ENCODE results near the gene NUB1.

The NUB1 gene

GRCh38 chr7:151378011-151378410, 36.4 kb downstream of the NUB1 start:
- DNase-seq (ENCODE audit: low read depth), result no peak

DNA sequence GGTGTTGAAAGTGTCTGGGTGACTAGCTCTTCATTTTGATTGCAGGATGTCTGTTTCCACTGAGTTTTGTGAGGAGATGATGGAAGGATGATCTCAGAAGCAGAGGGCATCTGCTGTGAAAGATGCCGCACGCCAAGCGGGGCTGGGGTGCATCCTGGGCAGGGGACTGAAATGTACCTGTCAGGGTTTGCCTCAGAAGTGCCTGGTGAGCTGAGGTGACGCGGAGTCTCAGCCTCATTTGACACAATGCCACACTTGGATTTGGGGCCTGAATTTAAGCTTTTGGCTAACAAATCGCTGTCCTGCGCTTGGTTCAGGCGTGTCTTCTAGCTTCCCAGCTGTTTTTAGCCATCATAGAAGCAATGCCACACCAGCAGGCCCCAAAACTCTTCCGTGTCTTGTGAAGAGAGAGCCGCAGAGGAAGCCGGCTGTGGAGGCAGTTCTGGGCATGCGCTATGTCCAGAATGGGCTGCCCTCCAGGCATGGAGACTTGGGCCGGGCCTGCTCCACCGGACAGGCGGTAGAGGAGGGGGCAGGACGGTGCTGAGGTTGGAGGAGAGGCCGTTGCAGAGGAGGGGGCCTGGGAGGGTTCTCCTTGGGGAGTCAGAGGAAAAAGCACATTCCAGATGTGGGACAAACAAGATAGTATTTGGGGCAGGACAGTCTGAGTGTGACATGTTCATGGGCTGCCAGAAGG, 37.0 kb downstream of the NUB1 start:
- no peak for DNase-seq (ENCODE audit: low read depth)

GRCh38 chr7:151379193-151379520, 37.5 kb downstream of the NUB1 start:
- no peak for DNase-seq (ENCODE audit: low read depth)

DNA sequence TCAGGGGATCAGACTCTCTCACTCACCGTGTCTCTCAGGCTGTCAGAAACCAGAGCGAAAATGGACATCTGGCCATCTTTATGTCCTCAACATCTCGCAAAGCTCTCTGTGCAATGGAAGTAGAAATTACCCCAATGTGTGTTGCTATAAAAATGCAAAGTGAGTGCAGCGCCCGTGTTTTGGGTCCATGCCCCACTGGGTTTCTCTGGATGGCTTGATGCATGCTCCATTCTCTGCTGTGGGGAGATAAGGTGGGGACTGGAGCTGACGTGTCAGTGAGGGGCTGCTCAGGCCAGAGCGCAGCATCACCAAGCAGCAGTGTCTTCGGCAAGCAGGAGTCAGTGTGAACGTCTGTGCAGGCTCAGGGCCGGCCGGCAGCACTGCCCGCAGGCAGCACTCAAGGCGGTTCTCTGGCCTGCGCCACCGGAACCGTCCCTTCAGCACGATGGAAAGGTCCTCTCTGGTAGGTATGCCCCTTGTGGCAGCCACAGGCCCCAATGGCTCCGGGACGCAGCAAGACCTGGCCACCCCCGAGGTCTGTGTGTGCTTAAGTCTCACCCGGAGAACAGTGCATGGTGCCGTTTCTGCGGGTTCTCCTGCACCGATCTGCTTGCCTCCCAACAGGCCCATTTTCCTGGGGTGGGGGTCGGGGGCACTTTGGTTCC, 38.1 kb downstream of the NUB1 start:
- no peak for DNase-seq (ENCODE audit: low read depth)

- no peak for DNase-seq (ENCODE audit: low read depth)
Observed at GRCh38 chr7:151380199-151381097, 38.8 kb downstream of the NUB1 start.

DNA sequence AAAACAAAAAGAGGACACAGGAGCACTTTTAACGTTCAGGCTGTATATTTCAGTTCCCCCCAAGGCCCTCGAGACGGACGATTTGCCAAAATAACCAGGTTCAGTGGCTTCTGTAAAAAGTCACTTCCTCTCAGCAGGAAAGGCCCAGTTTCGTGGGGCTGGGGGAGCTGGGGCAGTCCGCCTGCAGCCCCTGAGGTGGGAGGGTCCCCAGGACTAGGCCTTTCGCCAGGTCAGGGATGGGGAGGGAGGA, 39.4 kb downstream of the NUB1 start:
- DNase-seq (ENCODE audit: low read depth), result no peak

GRCh38 chr7:151381348-151382078, 39.9 kb downstream of the NUB1 start:
- DNase-seq (ENCODE audit: low read depth), result no peak

GRCh38 chr7:151382079-151382885, 40.7 kb downstream of the NUB1 start:
- DNase-seq (ENCODE audit: low read depth), result no peak

DNA sequence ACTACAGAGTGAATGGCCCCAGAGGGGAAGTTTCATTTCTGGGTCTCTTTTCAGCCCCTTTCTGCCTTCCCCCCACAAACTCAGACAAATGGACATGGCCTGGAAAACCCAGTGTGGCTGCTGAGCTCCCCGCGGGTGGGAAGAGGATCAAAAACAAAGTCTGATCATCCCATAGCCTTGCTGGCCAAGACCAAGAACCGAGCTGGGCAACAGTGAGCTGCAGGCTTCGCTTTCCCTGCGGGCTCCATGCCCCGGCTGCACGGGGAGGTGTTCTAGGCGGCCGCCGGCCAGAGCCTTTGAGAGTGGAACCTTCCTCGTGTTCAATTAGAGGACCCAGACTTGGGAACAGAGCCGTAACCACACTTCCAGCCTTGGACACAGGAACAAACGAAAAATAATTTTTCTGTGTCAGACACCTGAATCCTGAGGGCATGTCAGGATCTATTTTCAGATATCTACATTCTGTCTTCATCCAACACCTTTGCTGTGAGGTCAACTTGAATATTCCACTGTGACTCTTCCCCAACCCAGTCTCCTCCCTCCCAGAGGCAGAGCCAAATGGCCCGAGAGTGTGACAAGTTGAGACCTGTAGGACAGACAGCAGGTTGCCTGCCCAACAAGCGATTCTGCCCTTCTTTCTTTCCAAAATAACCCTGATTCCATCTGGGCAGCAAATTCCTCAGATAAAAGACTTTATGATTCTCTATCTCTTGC, 42.2 kb downstream of the NUB1 start:
- DNase-seq (ENCODE audit: low read depth), result no peak

- DNase-seq (ENCODE audit: low read depth), result no peak
Observed at GRCh38 chr7:151384352-151384697, 42.7 kb downstream of the NUB1 start.

GRCh38 chr7:151384776-151385625, 43.4 kb downstream of the NUB1 start:
- DNase-seq (ENCODE audit: low read depth), result no peak

- DNase-seq (ENCODE audit: low read depth), result no peak
Observed at GRCh38 chr7:151385626-151386300, 44.2 kb downstream of the NUB1 start.

GRCh38 chr7:151386301-151387160, 44.9 kb downstream of the NUB1 start:
- DNase-seq (ENCODE audit: low read depth), result no peak

DNA sequence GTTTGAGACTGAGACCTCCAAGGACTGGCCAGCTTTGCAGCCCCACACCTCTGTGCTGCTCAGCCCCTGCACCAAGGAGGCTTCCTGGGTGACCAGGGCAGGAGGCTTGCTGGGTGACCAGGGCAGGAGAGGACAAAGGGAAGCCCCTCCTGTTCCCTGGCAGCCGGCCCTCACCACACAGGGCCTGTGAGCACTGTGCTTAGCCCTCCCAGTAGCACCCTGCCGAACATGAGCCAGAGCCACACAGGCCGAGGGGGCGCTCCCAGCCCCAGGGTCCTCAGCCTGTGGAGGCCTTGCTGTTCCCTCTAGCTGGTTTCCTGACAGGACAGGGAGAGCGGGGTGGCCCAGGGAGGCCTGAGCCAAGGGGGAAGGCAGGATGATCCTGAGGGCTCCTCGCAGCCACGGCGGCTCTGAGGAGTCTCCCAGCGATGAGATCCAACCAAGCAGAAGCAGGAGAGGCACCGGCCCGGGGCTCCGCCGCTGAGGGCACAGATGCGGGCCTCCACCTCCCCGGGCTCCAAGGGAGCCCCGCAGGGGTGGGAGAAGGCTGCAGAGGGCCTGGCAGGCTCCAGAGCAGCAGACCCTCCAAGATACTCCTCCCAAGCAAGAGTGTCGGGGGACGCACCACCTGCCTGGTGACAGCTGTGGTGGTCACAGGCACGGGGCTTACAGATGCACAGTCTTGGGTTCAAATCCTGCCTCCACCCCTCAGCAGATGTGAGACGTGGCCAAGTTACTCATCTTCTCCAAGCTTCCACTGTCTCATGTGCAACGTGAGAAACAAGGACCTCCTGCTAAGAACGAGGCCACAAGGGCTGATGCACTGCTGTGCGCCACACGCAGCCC, 45.8 kb downstream of the NUB1 start:
- DNase-seq (ENCODE audit: low read depth), result no peak

DNA sequence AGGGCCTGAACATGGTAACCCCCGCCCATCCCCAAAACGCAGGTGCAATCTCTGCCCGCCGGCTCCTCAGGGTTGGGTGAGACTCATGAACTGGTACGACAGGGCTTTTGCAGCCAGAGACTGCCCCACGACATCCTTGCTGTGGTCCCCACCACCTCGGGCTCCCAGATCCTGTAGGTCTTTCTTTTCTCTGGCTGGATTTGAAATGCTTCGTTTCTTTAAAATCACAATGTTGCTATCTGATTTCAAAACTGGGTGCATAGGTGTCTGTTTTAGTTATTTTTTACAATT, 46.3 kb downstream of the NUB1 start:
- no peak for DNase-seq (ENCODE audit: low read depth)

- no peak for DNase-seq (ENCODE audit: low read depth)
Observed at GRCh38 chr7:151388430-151388829, 46.8 kb downstream of the NUB1 start.

DNA sequence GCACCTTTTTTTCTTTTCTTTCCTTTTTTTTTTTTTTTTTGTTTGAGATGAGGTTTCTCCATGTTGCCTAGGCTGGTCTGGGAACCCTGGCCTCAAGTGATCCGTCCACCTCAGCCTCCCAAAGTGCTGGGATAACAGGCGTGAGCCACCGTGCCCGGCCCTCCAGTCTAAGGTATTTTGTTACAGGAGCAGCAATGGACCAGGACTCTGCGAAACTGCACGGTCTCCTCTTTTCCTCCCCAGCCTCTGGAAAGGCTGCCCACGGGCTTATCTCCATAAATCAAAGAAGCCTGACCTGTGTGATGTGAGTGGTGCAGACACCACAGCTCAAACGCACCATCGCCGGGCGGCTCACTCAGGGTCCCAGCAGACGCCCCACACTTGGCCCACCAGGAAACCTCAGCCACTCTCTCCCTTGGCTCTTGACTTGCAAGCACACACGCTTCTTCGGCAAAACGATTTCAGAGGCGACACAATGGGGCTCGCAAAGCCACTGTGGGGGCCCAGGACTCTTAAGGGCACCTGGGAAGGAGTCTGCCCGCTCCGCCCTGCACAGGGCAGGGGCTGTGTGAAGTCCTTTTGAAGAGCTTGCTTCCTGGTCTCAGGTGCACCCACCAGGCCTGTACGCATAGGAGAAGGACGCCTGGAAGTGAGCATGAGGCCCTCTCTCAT, 47.6 kb downstream of the NUB1 start:
- DNase-seq (ENCODE audit: low read depth), result no peak

All from non-pigmented ciliary epithelial cell (primary cell).